BJ (cell line): Measurements from ENCODE around the gene BMP8B. TPM values are rescaled to one million over a fixed set of nuclear protein-coding genes. Genes with fewer than 3 reads are reported as not detected.

Experiments
- CTCF ChIA-PET: fragments of 350-600 bp; formaldehyde crosslinking; extraction: SDS; loops from one replicate; lab custom pipeline; 2021; ENCODE audit warnings: antibody characterized with exemption, inconsistent platforms; lab: Yijun Ruan, JAX
- POLR2A ChIA-PET: fragments of 300-600 bp; sonication (Branson Sonifier 250); formaldehyde crosslinking; extraction: SDS; loops from one replicate; lab custom pipeline; 2021; ENCODE audit warnings: antibody characterized with exemption; lab: Charles Lee
- DNase-seq: peaks from one replicate; pipeline ENCODE4 v3.0.0-alpha.2; 2011; ENCODE audit warnings: low read depth
- H3K27me3 ChIP-seq: 2 replicates; pipeline ENCODE4 v1.6.0; 2011; ENCODE audit warnings: low read length; ENCODE audit not compliant: control insufficient read depth, insufficient read depth
- H3K36me3 ChIP-seq: 2 replicates; pipeline ENCODE4 v1.5.1; 2011; ENCODE audit warnings: low read length; ENCODE audit not compliant: control insufficient read depth, insufficient read depth
- H3K4me3 ChIP-seq: 2 replicates; pipeline ENCODE4 v1.5.1; 2011; ENCODE audit warnings: low read depth, mild to moderate bottlenecking, control low read depth, low read length
- polyA plus RNA-seq: library from polyadenylated mRNA; depleted of rRNA; stranded (reverse); fragments of >200 nt; gene quantifications from 2 replicates; pipeline ENCODE4 v1.2.3, GENCODE V29; 2011
- TF ChIP-seq, protein P1 (sequence below): IDR thresholded peaks from 2 replicates; pipeline ENCODE4 v1.5.1; 2011; ENCODE audit warnings: low read depth, mild to moderate bottlenecking, control low read depth, inconsistent platforms, low read length, moderate library complexity; ENCODE audit not compliant: insufficient read depth

Gene BMP8B
- polyA plus RNA-seq, 1 experiment = 0.01 TPM

DNA sequence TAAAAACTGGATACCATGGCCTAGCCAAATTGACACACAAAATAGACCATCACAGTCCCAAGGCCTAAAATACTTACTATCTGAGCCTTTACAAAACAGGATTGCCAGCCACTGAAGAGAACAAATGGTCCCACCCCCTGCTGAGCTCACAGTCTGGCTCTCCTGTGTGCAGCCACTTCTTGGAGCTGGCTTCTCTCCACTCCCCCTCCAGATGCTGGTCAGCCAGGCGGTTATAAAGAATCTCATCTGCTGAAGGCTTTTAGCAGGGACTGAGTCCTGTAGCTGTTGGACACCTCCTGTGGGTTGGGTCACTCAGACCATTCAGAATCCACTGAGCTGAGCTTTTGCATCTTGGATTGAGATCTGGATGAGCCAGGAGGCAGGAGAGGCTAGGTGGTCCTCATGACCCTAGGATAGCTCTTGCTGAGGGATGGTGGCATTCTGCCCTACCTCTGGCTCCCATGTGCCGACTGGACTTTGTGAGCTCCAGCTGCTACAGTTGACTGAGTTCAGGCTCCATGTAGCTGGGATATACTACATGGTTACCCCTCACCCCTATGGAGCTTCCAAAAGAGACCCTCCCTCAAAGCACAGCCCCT, 33.7 kb downstream of the BMP8B start:
- H3K27me3 ChIP-seq = no peaks in the 10 kb centered on the region
- CTCF ChIA-PET = no interaction called here
- H3K36me3 ChIP-seq = peaks cover 31% of the 10 kb centered on the region
- no peak overlapping the region for H3K4me3 ChIP-seq
- TF ChIP-seq, protein P1, sequence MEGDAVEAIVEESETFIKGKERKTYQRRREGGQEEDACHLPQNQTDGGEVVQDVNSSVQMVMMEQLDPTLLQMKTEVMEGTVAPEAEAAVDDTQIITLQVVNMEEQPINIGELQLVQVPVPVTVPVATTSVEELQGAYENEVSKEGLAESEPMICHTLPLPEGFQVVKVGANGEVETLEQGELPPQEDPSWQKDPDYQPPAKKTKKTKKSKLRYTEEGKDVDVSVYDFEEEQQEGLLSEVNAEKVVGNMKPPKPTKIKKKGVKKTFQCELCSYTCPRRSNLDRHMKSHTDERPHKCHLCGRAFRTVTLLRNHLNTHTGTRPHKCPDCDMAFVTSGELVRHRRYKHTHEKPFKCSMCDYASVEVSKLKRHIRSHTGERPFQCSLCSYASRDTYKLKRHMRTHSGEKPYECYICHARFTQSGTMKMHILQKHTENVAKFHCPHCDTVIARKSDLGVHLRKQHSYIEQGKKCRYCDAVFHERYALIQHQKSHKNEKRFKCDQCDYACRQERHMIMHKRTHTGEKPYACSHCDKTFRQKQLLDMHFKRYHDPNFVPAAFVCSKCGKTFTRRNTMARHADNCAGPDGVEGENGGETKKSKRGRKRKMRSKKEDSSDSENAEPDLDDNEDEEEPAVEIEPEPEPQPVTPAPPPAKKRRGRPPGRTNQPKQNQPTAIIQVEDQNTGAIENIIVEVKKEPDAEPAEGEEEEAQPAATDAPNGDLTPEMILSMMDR = no peak
- DNase-seq = no peak
- POLR2A ChIA-PET = no interaction called here

DNA sequence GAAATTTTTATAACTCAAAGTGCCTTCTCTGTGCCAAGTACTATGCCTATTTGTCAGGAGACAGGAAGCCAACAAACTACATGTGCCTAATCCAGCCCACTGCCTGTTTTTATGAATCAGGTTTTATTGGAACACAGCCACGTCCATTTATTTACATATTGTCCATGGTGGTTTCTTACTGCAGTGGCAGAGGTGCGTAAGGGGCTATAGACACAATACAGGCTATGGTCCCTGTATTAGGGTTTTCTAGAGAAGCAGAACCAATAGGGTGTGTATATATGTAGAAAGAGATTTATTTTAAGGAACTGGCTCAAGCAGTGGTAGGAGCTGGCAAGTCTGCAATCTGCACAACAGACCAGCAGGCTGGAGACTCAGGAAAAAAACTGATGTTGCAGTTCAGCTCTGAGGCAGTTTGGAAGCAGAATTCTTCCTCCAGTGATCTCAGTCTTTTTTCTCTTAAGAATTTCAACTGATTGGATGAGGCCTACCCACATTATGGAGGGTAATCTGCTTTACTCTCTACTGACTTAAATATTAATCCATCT, 34.6 kb downstream of the BMP8B start:
- Histone ChIP-seq H3K36me3 (peaks cover 31% of the 10 kb centered on the region), H3K4me3 (no peak overlapping the region), H3K27me3 (no peaks in the 10 kb centered on the region)
- ChIA-PET CTCF (no interaction called here), POLR2A (no interaction called here)
- no peak for DNase-seq
- TF ChIP-seq, protein P1 = no peak

GRCh38 chr1:39753132-39754025, 35.3 kb downstream of the BMP8B start:
- peaks cover 33% of the 10 kb centered on the region for H3K36me3 ChIP-seq
- CTCF ChIA-PET = no interaction called here
- POLR2A ChIA-PET = no interaction called here

DNA sequence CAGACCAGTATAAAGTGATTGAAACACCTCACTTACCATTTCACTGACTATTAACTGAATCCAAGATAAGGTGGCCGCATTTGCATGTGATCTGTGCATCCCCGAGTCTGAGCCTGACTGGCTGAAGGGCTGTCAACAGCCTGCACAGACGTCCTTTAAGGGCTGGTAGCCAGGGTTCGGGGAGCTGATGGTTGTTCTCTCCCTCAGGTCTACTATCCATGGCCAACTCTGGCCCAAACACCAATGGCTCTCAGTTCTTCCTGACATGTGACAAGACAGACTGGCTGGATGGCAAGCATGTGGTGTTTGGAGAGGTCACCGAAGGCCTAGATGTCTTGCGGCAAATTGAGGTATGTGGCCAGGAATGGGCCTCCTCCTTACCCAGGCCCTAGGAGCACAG, 36.0 kb downstream of the BMP8B start:
- DNase-seq = no peak
- TF ChIP-seq, protein P1 = no peak
- POLR2A ChIA-PET = no interaction called here

More at GRCh38 chr1:39753132-39754025, 35.3 kb downstream of the BMP8B start:
- Histone ChIP-seq H3K4me3 (no peak overlapping the region), H3K27me3 (no peaks in the 10 kb centered on the region)
- TF ChIP-seq, protein P1 = no peak
- DNase-seq = no peak

DNA sequence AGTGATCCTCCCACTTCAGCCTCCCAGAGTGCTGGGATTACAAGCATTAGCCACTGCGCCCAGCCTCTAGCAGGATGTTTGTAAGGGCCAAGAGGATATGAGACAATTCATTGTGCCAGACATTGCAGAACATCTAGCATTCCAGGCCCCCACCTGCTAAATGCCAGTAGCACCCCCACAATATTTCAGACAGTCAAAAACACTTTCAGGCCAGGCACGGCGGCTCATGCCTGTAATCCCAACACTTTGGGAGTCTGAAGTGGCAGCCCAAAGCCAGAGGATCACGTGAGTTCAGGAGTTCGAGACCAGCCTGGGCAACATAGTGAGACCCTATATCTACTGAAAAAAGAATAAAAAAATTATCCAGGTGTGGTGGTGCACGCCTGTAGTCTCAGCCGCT, 37.1 kb downstream of the BMP8B start:
- H3K36me3 ChIP-seq = peaks cover 33% of the 10 kb centered on the region

More for the DNA sequence above, 36.0 kb downstream of the BMP8B start:
- no peak overlapping the region for H3K4me3 ChIP-seq
- CTCF ChIA-PET = no interaction called here
- peaks cover 33% of the 10 kb centered on the region for H3K36me3 ChIP-seq
- H3K27me3 ChIP-seq = no peaks in the 10 kb centered on the region

More for the DNA sequence above, 37.1 kb downstream of the BMP8B start:
- POLR2A ChIA-PET = no interaction called here
- CTCF ChIA-PET = no interaction called here
- TF ChIP-seq, protein P1 = no peak
- no peak for DNase-seq
- H3K4me3 ChIP-seq = no peak overlapping the region
- H3K27me3 ChIP-seq = no peaks in the 10 kb centered on the region
